ENCODE measurements around the gene LRRC56. TPM values are rescaled to one million over a fixed set of nuclear protein-coding genes. Genes with fewer than 3 reads are reported as not detected.

Gene LRRC56
- total and polyA plus RNA-seq, 2 of the 13 experiments (the other 11 are each of a cell fraction or from before 2014, with no cell fraction given) = 0.11 to 0.29 TPM

GRCh38 chr11:565921-566509 is 28.7 kb downstream of the LRRC56 start (continued):
- TF ChIP-seq ATF6 (CRISPR knock-in tag; conservative IDR thresholded peaks at IDR 0.05) = no peak
- no peak for TF ChIP-seq ZNF776 (CRISPR knock-in tag; IDR thresholded peaks at IDR 0.05)
- TF ChIP-seq ZNF704 (CRISPR knock-in tag; IDR thresholded peaks at IDR 0.05; ENCODE audit: borderline replicate concordance) = no peak
- no peak for TF ChIP-seq IRF2 (CRISPR knock-in tag; IDR thresholded peaks at IDR 0.05)
- TF ChIP-seq ATF7-NPFF (CRISPR knock-in tag; IDR thresholded peaks at IDR 0.05; ENCODE audit: low read depth) = 0 out of 2 replicates have a peak, but pooled peaks have one; percentile 55
- 0 out of 2 replicates have a peak, but pooled peaks have one; percentile 13 for TF ChIP-seq HNF1B (CRISPR knock-in tag; IDR thresholded peaks at IDR 0.05)
- no peak for TF ChIP-seq ZNF18 (CRISPR knock-in tag; IDR thresholded peaks at IDR 0.05; ENCODE audit: insufficient replicate concordance)
- no peak for TF ChIP-seq GLI4 (CRISPR knock-in tag; IDR thresholded peaks at IDR 0.05; ENCODE audit: borderline replicate concordance)
- no peak for TF ChIP-seq SKI (IDR thresholded peaks at IDR 0.05; ENCODE audit: partially characterized antibody)
- peak; percentile 81 for TF ChIP-seq HNRNPL (IDR thresholded peaks at IDR 0.05; ENCODE audit: low read depth, low read length)
- TF ChIP-seq ZNF609 (CRISPR knock-in tag; IDR thresholded peaks at IDR 0.05; ENCODE audit: borderline replicate concordance) = no peak
- no peak for TF ChIP-seq ZNF556 (CRISPR knock-in tag; IDR thresholded peaks at IDR 0.05; ENCODE audit: borderline replicate concordance)
- TF ChIP-seq KDM1A (CRISPR knock-in tag; IDR thresholded peaks at IDR 0.05) = no peak
- no peak for TF ChIP-seq ZNF333 (CRISPR knock-in tag; IDR thresholded peaks at IDR 0.05; ENCODE audit: borderline replicate concordance)
- no peak for TF ChIP-seq HNRNPLL (IDR thresholded peaks at IDR 0.05; ENCODE audit: low read depth, low read length, poor library complexity, severe bottlenecking)
- TF ChIP-seq MXI1 (IDR thresholded peaks at IDR 0.05; ENCODE audit: borderline replicate concordance, low read depth, low read length) = no peak
